Measurements from ENCODE around the gene TBCEL.

DNA sequence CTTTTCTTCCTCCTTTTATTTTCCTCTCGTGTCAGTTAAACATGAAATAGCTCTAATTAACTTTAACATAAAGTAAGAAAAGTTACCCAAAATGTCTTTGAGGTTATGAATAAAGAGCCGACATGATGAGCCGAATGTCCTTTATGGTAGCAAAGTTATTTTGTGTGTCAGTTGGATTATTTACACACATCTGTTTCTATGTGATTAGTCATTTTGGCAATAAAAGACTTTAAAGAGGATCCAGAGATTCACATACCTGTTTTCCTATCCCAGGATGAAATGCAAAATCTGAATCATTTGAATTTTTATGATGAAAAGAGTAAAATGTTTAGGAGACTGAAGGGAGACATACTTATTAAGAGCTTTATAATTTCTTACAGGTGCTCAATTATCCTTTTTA, 43.1 kb downstream of the TBCEL start:
- no peak for TF ChIP-seq POLR2AphosphoS5 (IDR thresholded peaks at IDR 0.05; ENCODE audit: low read depth, low read length)
- TF ChIP-seq POLR2A (IDR thresholded peaks at IDR 0.05; ENCODE audit: low read depth, low read length), result no peak
- no peak for TF ChIP-seq TAF1 (IDR thresholded peaks at IDR 0.05; ENCODE audit: low read depth, low read length)
- TF ChIP-seq SPI1 (IDR thresholded peaks at IDR 0.05; ENCODE audit: low read depth, low read length), result no peak
- TF ChIP-seq PAX5 (IDR thresholded peaks at IDR 0.05; ENCODE audit: insufficient read depth, low read length, severe bottlenecking), result no peak
